OCI-LY1 (cell line): ENCODE data around the gene RTKN.
A peak's percentile ranks its signal among the peaks of the same experiment; 100 is the strongest.

Experiments used
- H2AFZ ChIP-seq: fragments of 200-600 bp; sonication (generic), shearing (Covaris generic); 2 replicates; pipeline ENCODE4 v1.6.0; 2014; ENCODE audit warnings: antibody characterized with exemption, mild to moderate bottlenecking, low read length
- H3F3A ChIP-seq: fragments of 200-600 bp; sonication (generic), shearing (Covaris generic); 2 replicates; pipeline ENCODE4 v1.6.0; 2014; ENCODE audit warnings: mild to moderate bottlenecking, antibody characterized with exemption, low read length, moderate library complexity; ENCODE audit not compliant: insufficient read depth
- H3K27ac ChIP-seq: fragments of 200-600 bp; sonication (generic); 2 replicates; pipeline ENCODE4 v1.5.1; 2014; ENCODE audit warnings: low read length, mixed run types, mild to moderate bottlenecking, low read depth; ENCODE audit not compliant: poor library complexity, severe bottlenecking
- H3K27me3 ChIP-seq: fragments of 200-600 bp; sonication (generic); 2 replicates; pipeline ENCODE4 v1.6.0; 2014; ENCODE audit warnings: antibody characterized with exemption, mild to moderate bottlenecking, low read length, moderate library complexity; ENCODE audit not compliant: insufficient read depth
- H3K36me3 ChIP-seq: fragments of 200-600 bp; sonication (generic); 2 replicates; pipeline ENCODE4 v1.6.1; 2014; ENCODE audit warnings: mild to moderate bottlenecking, antibody characterized with exemption, low read length, moderate library complexity, mixed read lengths; ENCODE audit not compliant: insufficient read depth
- H3K4me1 ChIP-seq: fragments of 200-600 bp; sonication (generic); 2 replicates; pipeline ENCODE4 v1.5.1; 2014; ENCODE audit warnings: mild to moderate bottlenecking, low read length, moderate library complexity; ENCODE audit not compliant: insufficient read depth, severe bottlenecking
- H3K4me2 ChIP-seq: fragments of 200-600 bp; sonication (generic), shearing (Covaris generic); 2 replicates; pipeline ENCODE4 v1.6.1; 2014; ENCODE audit warnings: low read length
- H3K4me3 ChIP-seq: fragments of 200-600 bp; sonication (generic); 2 replicates; pipeline ENCODE4 v1.5.1; 2014; ENCODE audit warnings: low read length, low read depth, mild to moderate bottlenecking, mixed read lengths; ENCODE audit not compliant: poor library complexity, severe bottlenecking
- H3K79me2 ChIP-seq: fragments of 200-600 bp; shearing (Covaris generic); 2 replicates; pipeline ENCODE4 v1.6.1; 2016; ENCODE audit warnings: mixed run types, low read length, mixed read lengths; ENCODE audit not compliant: insufficient read depth
- H3K9ac ChIP-seq: fragments of 200-600 bp; sonication (generic), shearing (Covaris generic); 2 replicates; pipeline ENCODE4 v1.6.1; 2014; ENCODE audit warnings: mild to moderate bottlenecking, low read length, mixed read lengths
- H3K9me2 ChIP-seq: fragments of 200-600 bp; sonication (generic), shearing (Covaris generic); 2 replicates; pipeline ENCODE4 v1.6.1; 2014; ENCODE audit warnings: low read depth, mild to moderate bottlenecking, low read length, mixed read lengths
- H3K9me3 ChIP-seq: fragments of 200-600 bp; shearing (Covaris generic); 2 replicates; pipeline ENCODE4 v1.6.1; 2014; ENCODE audit warnings: low read length, mixed read lengths
- H4K20me1 ChIP-seq: fragments of 200-600 bp; sonication (generic), shearing (Covaris generic); 2 replicates; pipeline ENCODE4 v1.6.0; 2016; ENCODE audit warnings: mild to moderate bottlenecking, low read length; ENCODE audit not compliant: insufficient read depth
- EZH2 ChIP-seq: fragments of 200-600 bp; sonication (generic), shearing (Covaris generic); IDR thresholded peaks from 2 replicates; pipeline ENCODE4 v1.8.0; 2017; ENCODE audit warnings: borderline replicate concordance, mixed run types, mild to moderate bottlenecking, antibody characterized with exemption, low read length, moderate library complexity, mixed read lengths
- TF ChIP-seq, protein P1 (sequence below): fragments of 200-600 bp; sonication (generic), shearing (Covaris generic); IDR thresholded peaks from 2 replicates; pipeline ENCODE4 v1.5.1; 2017; ENCODE audit warnings: mild to moderate bottlenecking, antibody characterized with exemption, low read length, moderate library complexity, mixed read lengths

RTKN gene

GRCh38 chr2:74420006-74420405 lies 21.7 kb downstream of the RTKN start:
- no peaks in the 10 kb centered on the region for H3F3A ChIP-seq
- H3K27me3 ChIP-seq = peaks cover 5% of the 10 kb centered on the region; the same call in 1 of the 2 replicates
- H3K4me2 ChIP-seq = peak overlapping the region; percentile 84; the same call in 1 of the 2 replicates
- H3K79me2 ChIP-seq = no peaks in the 10 kb centered on the region
- no peak overlapping the region for H3K4me3 ChIP-seq
- no peak overlapping the region for H3K27ac ChIP-seq
- no peaks in the 10 kb centered on the region for H3K9me2 ChIP-seq
- TF ChIP-seq, protein P1, sequence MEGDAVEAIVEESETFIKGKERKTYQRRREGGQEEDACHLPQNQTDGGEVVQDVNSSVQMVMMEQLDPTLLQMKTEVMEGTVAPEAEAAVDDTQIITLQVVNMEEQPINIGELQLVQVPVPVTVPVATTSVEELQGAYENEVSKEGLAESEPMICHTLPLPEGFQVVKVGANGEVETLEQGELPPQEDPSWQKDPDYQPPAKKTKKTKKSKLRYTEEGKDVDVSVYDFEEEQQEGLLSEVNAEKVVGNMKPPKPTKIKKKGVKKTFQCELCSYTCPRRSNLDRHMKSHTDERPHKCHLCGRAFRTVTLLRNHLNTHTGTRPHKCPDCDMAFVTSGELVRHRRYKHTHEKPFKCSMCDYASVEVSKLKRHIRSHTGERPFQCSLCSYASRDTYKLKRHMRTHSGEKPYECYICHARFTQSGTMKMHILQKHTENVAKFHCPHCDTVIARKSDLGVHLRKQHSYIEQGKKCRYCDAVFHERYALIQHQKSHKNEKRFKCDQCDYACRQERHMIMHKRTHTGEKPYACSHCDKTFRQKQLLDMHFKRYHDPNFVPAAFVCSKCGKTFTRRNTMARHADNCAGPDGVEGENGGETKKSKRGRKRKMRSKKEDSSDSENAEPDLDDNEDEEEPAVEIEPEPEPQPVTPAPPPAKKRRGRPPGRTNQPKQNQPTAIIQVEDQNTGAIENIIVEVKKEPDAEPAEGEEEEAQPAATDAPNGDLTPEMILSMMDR = no peak
- TF ChIP-seq EZH2 = no peak
- H3K4me1 ChIP-seq = peaks cover 22% of the 10 kb centered on the region
- H4K20me1 ChIP-seq = no peaks in the 10 kb centered on the region
- H2AFZ ChIP-seq = no peak overlapping the region
- no peak overlapping the region for H3K9ac ChIP-seq
- H3K36me3 ChIP-seq = no peaks in the 10 kb centered on the region
- H3K9me3 ChIP-seq = no peaks in the 10 kb centered on the region

- TF ChIP-seq, protein P1 = no peak
- no peak for TF ChIP-seq EZH2
Measured at GRCh38 chr2:74419345-74419744, 22.4 kb downstream of the RTKN start.

GRCh38 chr2:74418312-74418711 lies 23.4 kb downstream of the RTKN start:
- no peak overlapping the region for H3K9ac ChIP-seq
- H3K27me3 ChIP-seq = peaks cover 5% of the 10 kb centered on the region; the same call in 1 of the 2 replicates
- no peaks in the 10 kb centered on the region for H3K9me2 ChIP-seq
- H2AFZ ChIP-seq = no peak overlapping the region
- no peak overlapping the region for H3K4me3 ChIP-seq
- TF ChIP-seq, protein P1 = no peak
- TF ChIP-seq EZH2 = no peak
- no peak overlapping the region for H3K4me2 ChIP-seq
- H3K4me1 ChIP-seq = peaks cover 22% of the 10 kb centered on the region
- H3K9me3 ChIP-seq = no peaks in the 10 kb centered on the region
- no peaks in the 10 kb centered on the region for H3K36me3 ChIP-seq
- no peak overlapping the region for H3K27ac ChIP-seq
- no peaks in the 10 kb centered on the region for H3F3A ChIP-seq
- no peaks in the 10 kb centered on the region for H4K20me1 ChIP-seq
- H3K79me2 ChIP-seq = no peaks in the 10 kb centered on the region

More at GRCh38 chr2:74419345-74419744, 22.4 kb downstream of the RTKN start:
- H3K27ac ChIP-seq = no peak overlapping the region
- H3F3A ChIP-seq = no peaks in the 10 kb centered on the region
- H3K36me3 ChIP-seq = no peaks in the 10 kb centered on the region
- no peak overlapping the region for H3K4me2 ChIP-seq
- H3K9ac ChIP-seq = no peak overlapping the region
- no peaks in the 10 kb centered on the region for H3K9me2 ChIP-seq
- H3K4me3 ChIP-seq = no peak overlapping the region
- H3K4me1 ChIP-seq = peaks cover 22% of the 10 kb centered on the region
- no peaks in the 10 kb centered on the region for H4K20me1 ChIP-seq
- no peaks in the 10 kb centered on the region for H3K79me2 ChIP-seq
- H3K9me3 ChIP-seq = no peaks in the 10 kb centered on the region
- H3K27me3 ChIP-seq = peaks cover 5% of the 10 kb centered on the region; the same call in 1 of the 2 replicates
- no peak overlapping the region for H2AFZ ChIP-seq
